ENCODE results near the gene KIF2C.
"Not testable (repeated sequence)": the region's sequence is repeated elsewhere in the genome, so short reads cannot be mapped to it uniquely, and the experiment has no call there.

The KIF2C gene

DNA sequence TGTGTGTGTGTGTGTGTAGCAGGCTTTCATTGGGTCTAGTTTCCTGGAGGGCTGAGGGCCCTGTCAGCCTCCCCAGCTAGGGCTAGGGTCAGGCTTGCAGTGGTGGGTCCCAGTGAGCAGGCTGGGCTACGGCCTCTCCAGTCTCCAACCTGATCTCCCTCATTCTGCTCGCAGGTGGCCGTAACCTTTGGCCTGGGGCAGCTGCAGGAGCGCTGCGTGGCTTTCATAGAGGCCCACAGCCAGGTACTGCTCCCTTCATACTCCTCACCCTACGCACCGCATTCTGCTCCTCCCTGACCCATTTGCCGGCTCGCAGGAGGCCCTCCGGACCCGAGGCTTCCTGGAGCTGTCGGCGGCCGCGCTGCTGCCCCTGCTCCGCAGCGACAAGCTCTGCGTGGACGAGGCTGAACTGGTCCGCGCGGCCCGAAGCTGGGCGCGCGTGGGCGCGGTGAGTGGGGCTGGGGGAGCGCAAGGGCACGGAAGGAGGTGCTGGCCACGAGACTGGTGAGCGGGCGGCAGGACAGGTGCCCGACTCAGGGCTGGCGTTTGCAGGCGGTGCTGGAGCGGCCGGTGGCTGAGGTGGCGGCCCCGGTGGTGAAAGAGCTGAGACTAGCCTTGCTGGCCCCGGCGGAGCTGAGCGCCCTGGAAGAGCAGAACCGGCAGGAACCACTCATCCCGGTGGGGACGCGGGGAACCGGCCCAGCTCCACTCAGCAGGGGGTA is 73.3 kb downstream of the KIF2C start:
- no peak for DNase-seq (ENCODE audit: low spot score)

DNA sequence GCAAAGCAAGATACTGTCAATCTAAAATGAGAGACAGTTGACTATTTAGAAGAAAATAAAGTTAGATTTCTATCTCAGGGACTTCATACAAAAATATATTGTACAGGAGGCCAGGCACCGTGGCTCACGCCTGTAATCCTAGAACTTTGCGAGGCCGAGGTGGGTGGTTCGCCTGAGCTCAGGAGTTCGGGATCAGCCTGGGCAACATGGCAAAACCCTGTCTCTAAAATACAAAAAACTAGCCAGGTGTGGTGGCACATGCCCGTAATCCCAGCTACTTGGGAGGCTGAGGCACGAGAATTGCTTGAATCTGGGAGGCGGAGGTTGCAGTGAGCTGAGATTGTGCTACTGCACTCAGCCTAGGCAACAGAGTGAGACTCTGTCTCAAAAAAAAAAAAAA is 76.3 kb downstream of the KIF2C start:
- not testable (repeated sequence) for DNase-seq (ENCODE audit: low spot score)

DNA sequence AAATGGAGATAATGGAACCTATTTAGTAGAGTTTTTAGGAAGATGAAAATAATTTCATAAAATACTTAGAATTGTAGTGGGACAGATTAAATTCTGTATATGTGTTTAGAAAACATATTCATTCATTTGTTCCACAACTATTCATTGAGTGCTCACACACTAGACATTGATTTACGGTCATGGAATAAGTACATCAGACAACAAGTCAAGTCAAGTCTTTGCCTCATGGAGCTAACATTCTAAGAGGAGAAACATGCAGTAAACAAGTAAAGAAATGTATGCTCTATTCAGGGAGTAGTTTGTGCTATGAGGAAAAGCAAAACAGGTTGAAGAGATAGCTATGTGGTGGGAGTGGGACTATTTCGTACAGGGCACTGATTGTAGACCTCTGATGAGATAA is 77.7 kb downstream of the KIF2C start:
- DNase-seq (ENCODE audit: low spot score), result no peak
